ENCODE measurements around the gene DDX20. TPM values are rescaled to one million over a fixed set of nuclear protein-coding genes. Genes with fewer than 3 reads are reported as not detected.

DDX20 gene
- total and polyA plus RNA-seq, 2 of the 8 experiments (the other 6 are each of a cell fraction or from before 2014, with no cell fraction given) = 7.5 to 24.7 TPM

- no peak for TF ChIP-seq CHD7 (IDR thresholded peaks at IDR 0.05; ENCODE audit: insufficient replicate concordance, low read length)
- no peak for TF ChIP-seq RXRA (IDR thresholded peaks at IDR 0.05; ENCODE audit: insufficient read depth, low read depth, low read length)
- TF ChIP-seq POLR2A (IDR thresholded peaks at IDR 0.05; ENCODE audit: control extremely low read depth in 1 of 2, low read depth in 2 of 2, low read length in 2 of 2) = no peak
- TF ChIP-seq BACH1 (IDR thresholded peaks at IDR 0.05; ENCODE audit: low read length) = no peak
Measured at GRCh38 chr1:111758373-111758772, 2.7 kb downstream of the DDX20 start (continued).
